Uterus (tissue), 4 donors: Measurements from ENCODE around the gene LRRC63. TPM values are rescaled to one million over a fixed set of nuclear protein-coding genes. Genes with fewer than 3 reads are reported as not detected.

Experiments used
- DNase-seq, 2 donors: peaks; one replicate each; pipeline ENCODE4 v3.0.0-alpha.2; 2019 to 2020
- H3K27ac ChIP-seq, 2 donors: fragments of 200-600 bp; sonication (generic); 1 replicate in 1 of 2; 2 replicates in 1 of 2; pipeline ENCODE4 v1.5.1; 2016 to 2018
- H3K27me3 ChIP-seq, 2 donors: fragments of 200-600 bp; sonication (generic); one replicate each; pipeline ENCODE4 v1.5.1; 2018 to 2019; ENCODE audit warnings: control low read depth in 1 of 2
- H3K36me3 ChIP-seq, 2 donors: fragments of 200-600 bp; sonication (generic); one replicate each; pipeline ENCODE4 v1.5.1; 2019; ENCODE audit warnings: control low read depth in 1 of 2
- H3K4me1 ChIP-seq, 2 donors: fragments of 200-600 bp; sonication (generic); one replicate each; pipeline ENCODE4 v1.5.1; 2018 to 2019; ENCODE audit warnings: control low read depth in 1 of 2
- H3K4me3 ChIP-seq, 2 donors: fragments of 200-600 bp; sonication (generic); 1 replicate in 1 of 2; 2 replicates in 1 of 2; pipeline ENCODE4 v1.5.1; 2018 to 2019; ENCODE audit warnings: mild to moderate bottlenecking in 1 of 2
- H3K9me3 ChIP-seq, 2 donors: fragments of 200-600 bp; sonication (generic); one replicate each; pipeline ENCODE4 v1.5.1; 2019; ENCODE audit warnings: control low read depth in 1 of 2
- POLR2A ChIP-seq, 2 donors: fragments of 450-650 bp; IDR thresholded peaks; one replicate each; pipeline ENCODE4 v1.6.1; 2016; ENCODE audit warnings: antibody characterized with exemption in 2 of 2, mild to moderate bottlenecking in 1 of 2, moderate library complexity in 1 of 2
- intact Hi-C: fragments of 100-400 bp; cut with DNase I; formaldehyde crosslinking; loops from one replicate; pipeline ENCODE4 v1.15.1; 2023; ENCODE audit warnings: low total_unique reads
- total RNA-seq, 4 donors: library from RNA; depleted of rRNA in 3 of 4; stranded (reverse); fragments of >200 nt in 3 of 4; gene quantifications; one replicate each; pipeline versions ENCODE4 v1.1.0 to v1.2.4, GENCODE V29; 2014 to 2023
- TF ChIP-seq, protein P1 (sequence below), 4 experiments: fragments of 200-600 bp in 2 of 4; fragments of 450-650 bp in 2 of 4; sonication (generic) in 2 of 4; IDR thresholded peaks; one replicate each; pipeline ENCODE4 v1.5.1; 2016 to 2019; ENCODE audit warnings: antibody characterized with exemption in 4 of 4, mild to moderate bottlenecking in 2 of 4, moderate library complexity in 1 of 4
- donor health status: DM: yes; HTN: yes; CAD: no.

LRRC63 gene
- total RNA-seq, 4 donors from 2014 or later = 1.2 TPM; not detected in 3

DNA sequence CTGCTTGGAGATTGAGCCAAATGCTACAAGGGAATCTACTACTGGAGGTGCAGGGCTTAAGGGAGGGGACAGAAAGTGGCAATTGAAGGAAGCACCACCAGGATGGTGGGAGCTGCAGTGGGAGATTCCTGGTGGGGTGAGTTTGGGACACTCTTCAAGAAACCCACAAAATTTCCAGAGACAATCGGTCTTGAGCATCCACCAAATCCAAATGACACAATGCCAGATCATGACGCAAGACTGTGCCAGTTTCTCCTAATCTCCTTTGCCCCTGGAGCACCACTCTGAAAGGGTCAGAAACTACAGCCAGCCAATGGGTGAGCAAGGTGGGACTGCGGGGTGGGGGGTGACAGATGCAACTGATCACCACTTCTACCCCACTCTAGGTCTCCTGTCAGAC is 78.7 kb downstream of the LRRC63 start:
- Histone ChIP-seq H3K9me3 (no peaks in the 10 kb centered on the region), H3K27me3 (no peaks in the 10 kb centered on the region), H3K27ac (no peak overlapping the region), H3K4me3 (no peak overlapping the region), H3K36me3 (no peaks in the 10 kb centered on the region), H3K4me1 (no peaks in the 10 kb centered on the region)
- no peak for DNase-seq
- no peak for TF ChIP-seq POLR2A (IDR thresholded peaks at IDR 0.05)
- TF ChIP-seq, protein P1, sequence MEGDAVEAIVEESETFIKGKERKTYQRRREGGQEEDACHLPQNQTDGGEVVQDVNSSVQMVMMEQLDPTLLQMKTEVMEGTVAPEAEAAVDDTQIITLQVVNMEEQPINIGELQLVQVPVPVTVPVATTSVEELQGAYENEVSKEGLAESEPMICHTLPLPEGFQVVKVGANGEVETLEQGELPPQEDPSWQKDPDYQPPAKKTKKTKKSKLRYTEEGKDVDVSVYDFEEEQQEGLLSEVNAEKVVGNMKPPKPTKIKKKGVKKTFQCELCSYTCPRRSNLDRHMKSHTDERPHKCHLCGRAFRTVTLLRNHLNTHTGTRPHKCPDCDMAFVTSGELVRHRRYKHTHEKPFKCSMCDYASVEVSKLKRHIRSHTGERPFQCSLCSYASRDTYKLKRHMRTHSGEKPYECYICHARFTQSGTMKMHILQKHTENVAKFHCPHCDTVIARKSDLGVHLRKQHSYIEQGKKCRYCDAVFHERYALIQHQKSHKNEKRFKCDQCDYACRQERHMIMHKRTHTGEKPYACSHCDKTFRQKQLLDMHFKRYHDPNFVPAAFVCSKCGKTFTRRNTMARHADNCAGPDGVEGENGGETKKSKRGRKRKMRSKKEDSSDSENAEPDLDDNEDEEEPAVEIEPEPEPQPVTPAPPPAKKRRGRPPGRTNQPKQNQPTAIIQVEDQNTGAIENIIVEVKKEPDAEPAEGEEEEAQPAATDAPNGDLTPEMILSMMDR (IDR thresholded peaks at IDR 0.05) = no peak
- intact Hi-C loops = no loop called here

- intact Hi-C loops = no loop called here
- no peak for TF ChIP-seq POLR2A (IDR thresholded peaks at IDR 0.05)
- TF ChIP-seq, protein P1 (IDR thresholded peaks at IDR 0.05) = no peak
These were observed 81.7 kb downstream of the LRRC63 start for GRCh38 chr13:46293436-46293835.

DNA sequence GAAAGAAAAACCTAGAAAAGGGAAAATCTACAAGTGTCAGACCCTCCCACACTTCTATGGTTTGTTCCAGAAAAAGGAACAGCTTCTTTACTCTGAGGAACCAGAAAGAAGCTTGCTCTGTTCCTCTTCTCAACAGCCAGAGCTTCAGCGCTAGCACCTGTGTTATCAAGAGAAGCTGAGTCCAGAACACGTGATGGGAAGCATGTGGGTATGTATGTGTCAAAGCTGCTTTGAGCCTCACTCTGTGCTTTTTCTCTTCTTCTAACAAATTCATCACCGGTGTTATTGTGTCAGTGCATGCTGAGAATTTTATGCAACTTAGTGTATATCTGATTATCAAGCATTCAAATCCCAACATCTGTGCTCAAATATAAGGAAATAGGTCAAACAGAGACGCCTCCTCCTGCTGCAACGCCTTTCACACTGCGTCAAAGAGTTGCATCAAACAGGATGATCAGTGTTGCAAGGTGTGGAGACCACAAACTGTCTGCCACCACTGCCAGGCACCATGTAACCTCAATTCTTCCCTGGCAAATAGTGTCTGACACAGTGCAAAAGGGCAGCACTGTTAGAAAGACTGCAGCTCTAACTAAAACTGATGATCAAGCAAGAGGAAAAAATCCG is 83.9 kb downstream of the LRRC63 start:
- TF ChIP-seq, protein P1 (IDR thresholded peaks at IDR 0.05) = no peak
- TF ChIP-seq POLR2A (IDR thresholded peaks at IDR 0.05) = no peak
- intact Hi-C loops = no loop called here
- Histone ChIP-seq H3K27me3 (no peaks in the 10 kb centered on the region), H3K4me3 (no peak overlapping the region), H3K9me3 (no peaks in the 10 kb centered on the region), H3K27ac (no peak overlapping the region), H3K36me3 (no peaks in the 10 kb centered on the region), H3K4me1 (no peaks in the 10 kb centered on the region)
- DNase-seq = no peak

More at GRCh38 chr13:46293436-46293835, 81.7 kb downstream of the LRRC63 start:
- H3K36me3 ChIP-seq = no peaks in the 10 kb centered on the region
- no peak overlapping the region for H3K4me3 ChIP-seq
- no peaks in the 10 kb centered on the region for H3K9me3 ChIP-seq
- H3K27ac ChIP-seq = no peak overlapping the region
- no peaks in the 10 kb centered on the region for H3K27me3 ChIP-seq
- no peak for DNase-seq
- no peaks in the 10 kb centered on the region for H3K4me1 ChIP-seq

- Histone ChIP-seq H3K27ac (peak overlapping the region in 1 of 2 donors; percentile 15), H3K4me1 (no peaks in the 10 kb centered on the region), H3K27me3 (no peaks in the 10 kb centered on the region), H3K36me3 (no peaks in the 10 kb centered on the region), H3K9me3 (no peaks in the 10 kb centered on the region), H3K4me3 (no peak overlapping the region)
- no peak for DNase-seq
- TF ChIP-seq, protein P1 (IDR thresholded peaks at IDR 0.05) = no peak
- TF ChIP-seq POLR2A (IDR thresholded peaks at IDR 0.05) = no peak
- intact Hi-C loops = no loop called here
These were observed 84.5 kb downstream of the LRRC63 start for GRCh38 chr13:46296115-46296822.

DNA sequence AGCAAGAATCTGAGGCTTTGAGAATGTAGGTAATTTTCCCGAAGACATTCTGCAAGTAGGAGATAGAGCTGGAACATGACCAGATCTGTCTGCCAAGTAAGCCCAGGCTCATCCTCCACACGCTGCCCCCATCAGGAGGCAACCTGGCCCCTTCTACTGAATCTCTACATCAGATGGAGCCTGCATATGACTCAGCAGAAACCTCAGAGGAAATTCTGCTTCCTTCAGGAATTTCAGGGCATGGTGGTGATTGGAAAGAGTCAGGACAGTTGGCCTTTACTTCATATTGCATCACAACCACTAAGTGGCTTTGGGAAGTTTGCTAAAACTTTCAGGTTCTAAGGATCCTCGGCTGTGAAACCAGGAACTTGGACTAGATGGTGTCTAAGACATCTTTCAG is 85.2 kb downstream of the LRRC63 start:
- DNase-seq = no peak
- H3K4me1 ChIP-seq = no peaks in the 10 kb centered on the region
- H3K36me3 ChIP-seq = no peaks in the 10 kb centered on the region
- intact Hi-C loops = no loop called here
- no peaks in the 10 kb centered on the region for H3K27me3 ChIP-seq
- no peak overlapping the region for H3K27ac ChIP-seq
- H3K9me3 ChIP-seq = no peaks in the 10 kb centered on the region
- TF ChIP-seq, protein P1 (IDR thresholded peaks at IDR 0.05) = no peak
- TF ChIP-seq POLR2A (IDR thresholded peaks at IDR 0.05) = no peak
- H3K4me3 ChIP-seq = no peak overlapping the region
